ENCODE measurements around the gene AGXT. TPM values are rescaled to one million over a fixed set of nuclear protein-coding genes. Genes with fewer than 3 reads are reported as not detected.

Gene AGXT
- total RNA-seq, 1 donor from 2014 or later: not detected

GRCh38 chr2:240894836-240895558, 26.4 kb downstream of the AGXT start:
- Histone ChIP-seq H3K4me3 (peak overlapping the region; percentile 32), H3K36me3 (no peaks in the 10 kb centered on the region), H3K27ac (no peak overlapping the region), H3K9me3 (no peaks in the 10 kb centered on the region), H3K4me1 (peaks cover 15% of the 10 kb centered on the region), H3K27me3 (no peaks in the 10 kb centered on the region)
- DNase-seq (no peak), ATAC-seq (no peak)
- TF ChIP-seq CTCF (IDR thresholded peaks at IDR 0.05): no peak
- intact Hi-C loops (cut with DNase I): no loop called here

GRCh38 chr2:240895656-240896388, 27.2 kb downstream of the AGXT start, which contains the start of gene MAB21L4:
Gene MAB21L4 (minus strand): TSS chr2:240896156. CDS start chr2:240895997, 159 bp downstream.
- DNase-seq: no peak
- intact Hi-C loops (cut with DNase I): no loop called here
- Histone ChIP-seq H3K9me3 (no peaks in the 10 kb centered on the region), H3K4me3 (peak within 1 kb of the TSS; percentile 32), H3K36me3 (no peaks in the 10 kb centered on the region), H3K27ac (peak within 1 kb of the TSS; percentile 58), H3K4me1 (peaks cover 15% of the 10 kb centered on the region), H3K27me3 (no peaks in the 10 kb centered on the region)
- peak; percentile 74 for ATAC-seq
- TF ChIP-seq CTCF (IDR thresholded peaks at IDR 0.05): no peak

GRCh38 chr2:240896394-240896793, 27.8 kb downstream of the AGXT start:
- DNase-seq (no peak), ATAC-seq (no peak)
- Histone ChIP-seq H3K9me3 (no peaks in the 10 kb centered on the region), H3K27me3 (no peaks in the 10 kb centered on the region), H3K4me1 (peaks cover 15% of the 10 kb centered on the region), H3K27ac (peak overlapping the region; percentile 58), H3K4me3 (no peak overlapping the region), H3K36me3 (no peaks in the 10 kb centered on the region)
- intact Hi-C loops (cut with DNase I): no loop called here
- TF ChIP-seq CTCF (IDR thresholded peaks at IDR 0.05): no peak

GRCh38 chr2:240896871-240897692, 28.5 kb downstream of the AGXT start:
- no peak for TF ChIP-seq CTCF (IDR thresholded peaks at IDR 0.05)
- Histone ChIP-seq H3K4me3 (no peak overlapping the region), H3K4me1 (peaks cover 15% of the 10 kb centered on the region), H3K27me3 (no peaks in the 10 kb centered on the region), H3K27ac (peak overlapping the region; percentile 81), H3K36me3 (no peaks in the 10 kb centered on the region), H3K9me3 (no peaks in the 10 kb centered on the region)
- peak; percentile 76 for DNase-seq
- intact Hi-C loops (cut with DNase I): no loop called here
- peak; percentile 23 for ATAC-seq

- Histone ChIP-seq H3K4me1 (peaks cover 15% of the 10 kb centered on the region), H3K9me3 (no peaks in the 10 kb centered on the region), H3K36me3 (no peaks in the 10 kb centered on the region), H3K27me3 (no peaks in the 10 kb centered on the region), H3K4me3 (no peak overlapping the region), H3K27ac (peak overlapping the region; percentile 81)
- DNase-seq: no peak
- TF ChIP-seq CTCF (IDR thresholded peaks at IDR 0.05): no peak
- intact Hi-C loops (cut with DNase I): no loop called here
- ATAC-seq: peak; percentile 30
Measured at GRCh38 chr2:240898108-240898730, 29.6 kb downstream of the AGXT start.
